Measurements from ENCODE around the gene FMO2.

- TF ChIP-seq POLR2A (IDR thresholded peaks at IDR 0.05) (no peak), CTCF (IDR thresholded peaks at IDR 0.05) (no peak)
These were observed 25.3 kb downstream of the FMO2 start for GRCh38 chr1:171210355-171210754.
